NCI-H1417 (cell line): ENCODE measurements around the gene MDP1.

ENCODE experiments used
- DNase-seq, 3 experiments: peaks; one replicate each; lab custom pipeline; 2025; lab: John Stamatoyannopoulos, UW

MDP1 gene

DNA sequence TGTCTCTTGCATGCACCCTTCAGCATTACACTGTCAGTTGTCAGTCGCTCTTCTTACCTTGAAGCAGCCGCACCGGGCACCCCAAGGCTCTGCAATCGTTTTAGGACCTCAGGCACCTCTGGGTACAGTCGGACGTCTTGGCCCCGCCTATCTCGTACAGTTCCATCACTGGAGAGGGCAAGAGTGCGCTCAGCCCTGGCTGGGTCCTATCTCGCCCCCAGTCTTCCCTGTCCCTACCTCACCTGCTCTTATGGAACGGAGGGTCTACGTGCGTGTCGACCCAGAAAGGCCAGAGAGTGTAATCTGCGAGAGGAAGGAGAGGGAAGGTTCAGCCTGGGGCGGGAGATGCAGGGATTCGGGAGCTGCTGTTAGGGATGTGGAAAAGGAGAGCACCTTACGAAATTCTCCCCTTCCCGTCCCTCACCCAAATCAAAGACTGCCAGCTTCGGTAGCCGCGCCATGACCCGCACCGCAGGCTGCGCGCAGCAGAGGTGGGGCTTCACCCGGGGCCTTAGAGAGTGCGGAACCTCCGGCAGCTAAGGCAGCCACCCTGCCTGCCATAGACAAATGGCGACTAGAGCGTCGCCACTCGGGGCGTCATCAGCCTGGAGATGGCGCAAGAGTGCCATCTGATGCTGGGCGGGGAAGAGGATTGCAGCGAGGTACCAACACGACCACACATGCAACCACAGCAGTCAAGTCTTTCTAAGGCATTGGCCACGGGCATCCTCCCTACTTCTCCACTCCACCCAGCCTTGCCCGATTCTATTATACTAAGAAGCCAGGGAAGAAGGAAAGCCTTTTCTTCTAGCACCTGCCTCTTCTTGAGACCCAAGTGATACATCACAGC, at the start of gene MDP1:
Gene MDP1, minus strand, starts transcription at position 572 of the 850 bp plus-strand sequence. Its CDS starts 111 bp downstream, at position 461.
- DNase-seq: peak; percentile 89 to 94 (median 90)

DNA sequence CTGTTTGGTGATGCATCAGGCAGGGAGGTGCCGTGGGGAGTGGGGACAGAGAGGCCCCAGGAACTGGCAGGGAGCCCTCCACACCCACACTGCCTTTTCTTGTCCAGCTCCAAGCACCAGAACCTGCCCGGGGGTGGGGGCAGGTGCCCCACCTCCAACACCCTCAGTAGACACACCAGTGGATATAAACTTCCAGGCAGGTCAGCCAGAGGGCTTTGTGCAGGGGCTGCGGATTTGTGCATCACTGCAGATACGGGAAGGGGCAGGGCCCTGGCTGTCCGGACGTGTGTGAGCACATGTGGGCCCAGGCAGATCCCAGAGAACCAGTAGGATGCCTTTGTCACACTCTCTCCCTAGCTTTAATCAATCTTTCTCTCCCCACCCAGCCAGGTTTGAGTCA, 48.4 kb upstream of the MDP1 start:
- no peak for DNase-seq

DNA sequence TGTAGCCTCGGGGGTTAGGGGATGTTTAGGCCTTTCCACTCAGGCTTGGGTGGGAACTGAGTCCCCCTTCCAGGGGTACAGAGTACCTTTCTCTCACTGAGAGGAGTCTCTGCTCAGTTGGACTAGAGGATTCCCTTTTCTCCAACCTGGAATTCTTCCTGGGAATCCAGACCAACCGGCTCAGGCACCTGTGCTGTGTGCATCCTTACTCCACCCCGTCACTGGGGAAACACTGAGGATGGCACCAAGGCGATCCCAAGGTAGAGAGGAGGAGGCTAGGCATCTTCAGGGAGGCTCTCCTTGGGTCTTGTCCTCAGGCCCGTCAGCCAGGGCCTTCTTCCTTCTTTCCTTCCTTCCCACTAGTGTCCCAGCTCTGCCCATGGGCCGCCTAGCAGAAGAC, 48.0 kb upstream of the MDP1 start:
- no peak for DNase-seq

DNA sequence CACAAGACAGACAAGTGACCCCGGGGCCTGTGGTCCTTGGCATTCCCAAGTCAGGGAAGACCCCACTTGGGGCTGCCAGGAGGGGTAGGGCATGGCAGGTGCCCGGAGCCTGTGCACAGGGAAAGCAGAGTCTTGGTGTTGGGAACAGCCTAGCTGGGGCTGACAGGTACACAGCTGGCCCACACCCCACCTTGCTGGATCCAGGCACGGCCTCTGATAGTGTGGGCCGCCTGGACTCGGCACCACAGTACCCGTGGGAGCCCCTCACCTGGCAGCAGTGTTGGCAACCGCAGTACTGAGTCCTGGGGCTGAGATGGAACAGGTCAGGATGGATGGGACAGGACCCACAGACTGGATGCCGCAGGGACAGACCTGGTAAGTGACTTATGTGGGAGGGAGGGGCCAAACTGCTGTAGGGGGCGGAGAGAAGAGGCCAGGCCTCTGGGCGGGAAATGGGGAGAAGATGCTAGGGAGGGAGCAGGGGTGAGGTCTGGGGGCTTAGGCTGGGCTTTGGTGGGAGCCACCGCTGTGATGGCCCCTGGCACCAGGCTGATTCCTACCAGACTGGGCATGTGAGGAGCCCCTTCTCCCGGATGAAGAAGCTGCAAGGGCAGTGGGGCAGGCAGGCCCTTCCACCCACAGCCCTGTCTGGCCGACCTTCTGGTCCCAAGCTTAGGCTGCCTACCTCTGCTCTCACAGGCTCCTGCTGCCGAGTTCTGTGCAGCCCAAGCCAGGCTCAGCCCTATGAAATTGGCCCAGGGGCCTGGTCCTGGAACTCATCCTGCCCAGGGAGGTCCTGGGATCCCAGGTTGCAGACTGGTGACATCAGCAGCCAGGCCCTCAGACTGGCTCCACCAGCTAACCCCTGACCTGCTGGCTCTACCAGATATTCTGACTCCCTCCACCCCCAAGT, 47.2 kb upstream of the MDP1 start, which contains the start of gene TGM1:
Gene TGM1, minus strand, starts transcription at position 357 of the 913 bp plus-strand sequence. CDS start 825 bp downstream, outside the sequence.
- no peak for DNase-seq

DNA sequence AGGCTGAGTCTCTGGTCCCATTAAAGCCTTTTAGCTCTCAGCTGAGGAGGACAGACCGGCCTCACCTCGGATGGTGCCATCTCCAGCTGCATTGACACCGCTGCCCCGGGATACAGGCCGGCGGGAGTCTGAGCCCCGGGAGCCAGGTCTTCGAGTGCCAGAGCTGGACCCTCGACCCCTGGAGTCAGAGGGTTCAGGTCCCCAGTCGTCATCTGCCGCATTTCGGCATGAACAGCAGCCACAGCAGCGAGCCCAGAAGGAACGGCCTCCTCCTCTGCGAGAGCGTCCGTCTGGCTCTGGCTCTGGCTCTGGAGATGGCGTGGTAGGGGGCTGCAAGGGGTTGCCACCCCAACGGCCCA, 46.1 kb upstream of the MDP1 start:
- DNase-seq: no peak

DNA sequence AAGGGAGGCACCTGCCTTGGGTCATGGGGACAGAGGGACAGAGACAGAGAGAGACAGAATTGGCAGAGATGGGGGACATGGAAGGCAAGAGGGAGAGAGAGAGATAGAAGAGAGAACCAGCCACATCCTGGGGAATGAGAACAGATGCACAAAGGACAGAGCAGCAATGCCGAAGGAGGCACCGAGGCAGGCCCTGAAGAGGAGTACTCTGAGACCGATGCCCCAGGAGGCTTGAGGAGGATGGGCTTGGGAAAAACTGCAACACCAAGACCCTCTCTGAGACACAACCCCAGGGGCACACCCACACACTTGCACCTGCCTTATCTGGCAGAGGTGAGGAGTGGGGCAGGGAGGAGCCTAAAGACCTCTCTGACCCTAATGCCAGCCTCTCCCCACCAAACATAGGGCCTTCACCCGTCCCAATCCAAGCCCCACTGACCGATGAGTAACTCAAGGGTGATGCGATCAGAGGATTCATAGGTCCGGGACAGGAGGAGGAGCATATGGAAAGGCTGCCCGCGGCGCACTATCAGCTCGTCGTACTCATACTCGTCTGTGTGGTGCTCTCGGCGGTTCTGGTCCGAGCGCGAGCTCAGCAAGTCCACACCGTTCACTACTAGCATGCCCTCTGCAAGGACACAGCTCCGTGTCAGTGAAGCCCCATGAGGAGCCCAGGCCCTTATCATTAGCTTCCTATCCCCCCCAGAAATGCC, 45.5 kb upstream of the MDP1 start:
- DNase-seq: no peak

DNA sequence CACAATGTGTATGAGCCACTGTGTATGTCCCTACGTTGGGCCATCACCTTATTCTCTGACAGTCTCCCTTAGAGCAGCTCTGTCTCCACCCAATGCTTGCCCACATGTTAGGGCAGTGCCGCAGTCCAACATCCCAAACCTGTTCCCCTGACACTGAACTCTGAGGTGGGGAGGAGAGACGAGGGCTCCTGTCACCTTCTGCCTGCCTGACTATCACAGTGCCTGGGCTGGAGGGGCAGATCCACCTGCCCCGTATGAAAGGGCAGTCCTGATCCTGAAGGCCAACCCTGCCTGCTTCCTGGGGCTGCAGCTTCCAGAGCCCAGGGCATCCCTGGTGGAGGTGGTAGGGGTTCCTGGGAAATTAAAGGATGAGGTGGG, 44.9 kb upstream of the MDP1 start:
- no peak for DNase-seq

DNA sequence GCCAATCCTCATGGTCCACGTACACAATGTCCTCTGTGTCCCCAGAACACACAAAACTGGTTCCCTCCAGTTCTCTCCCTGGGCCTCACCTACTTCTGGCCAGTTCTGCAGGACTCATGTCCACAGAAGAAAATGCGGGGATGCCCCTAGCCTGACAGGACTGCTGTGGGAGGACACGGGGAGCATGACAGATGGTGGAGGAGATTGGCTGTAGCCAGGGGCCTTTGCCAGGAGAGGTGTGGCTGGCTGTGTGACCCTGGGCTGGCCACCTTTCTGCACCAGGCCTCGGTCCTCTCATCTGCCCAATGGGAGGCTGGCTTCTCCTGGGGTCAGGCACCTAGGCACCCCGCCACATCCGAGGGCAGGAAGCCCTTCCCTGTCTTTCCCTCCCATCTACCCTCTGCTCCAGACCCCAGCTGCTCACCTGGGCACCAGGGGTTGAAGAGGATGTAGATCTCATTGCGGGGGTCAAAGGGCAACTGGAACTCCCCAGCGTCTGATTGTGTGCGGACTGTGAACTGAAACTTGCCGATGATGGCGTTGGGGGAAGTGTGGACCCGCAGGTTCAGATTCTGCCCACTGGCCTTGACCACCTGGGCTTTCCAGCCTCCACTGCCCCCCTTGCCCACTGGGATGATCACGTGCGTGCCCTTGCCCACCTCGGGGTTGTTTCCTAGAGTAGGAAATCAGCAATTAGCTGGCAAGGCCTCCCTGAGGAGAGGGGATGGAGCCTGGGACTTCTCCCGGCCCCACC, 44.3 kb upstream of the MDP1 start:
- DNase-seq: no peak

DNA sequence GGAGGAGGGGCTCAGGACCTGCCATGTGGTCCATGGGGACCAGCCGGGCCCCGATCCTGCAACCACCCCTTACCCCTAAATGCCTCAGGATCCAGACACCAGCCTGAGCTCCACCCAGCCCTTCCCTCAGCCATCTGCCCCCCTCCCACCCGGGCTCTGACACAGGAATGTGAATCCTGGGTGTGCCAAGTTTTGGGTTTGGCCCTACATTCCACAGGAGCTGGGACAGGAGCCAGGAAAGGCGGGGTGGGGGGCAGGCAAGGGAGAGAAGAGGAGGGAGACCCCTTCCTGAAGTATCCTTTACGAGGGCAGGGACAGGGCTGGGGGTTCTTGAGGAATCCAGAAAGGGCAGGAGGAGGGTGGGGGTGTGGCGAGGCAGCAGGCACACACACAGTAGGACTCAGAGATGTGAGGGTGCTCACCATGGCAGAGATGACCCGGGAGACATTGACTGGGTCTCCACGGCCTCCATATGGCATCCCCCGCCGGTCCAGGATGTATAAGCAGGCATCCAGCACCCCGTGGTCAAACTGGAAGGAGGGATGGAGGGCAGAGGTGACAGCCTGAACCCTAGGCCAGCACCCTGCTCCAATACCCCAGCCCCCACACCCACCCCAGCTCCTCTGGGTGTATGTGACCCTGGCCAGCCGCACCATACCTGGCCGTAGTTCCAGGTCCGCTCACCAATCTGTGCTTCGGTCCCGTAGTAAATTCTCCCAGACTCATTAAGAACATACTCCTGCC, 43.6 kb upstream of the MDP1 start:
- no peak for DNase-seq

DNA sequence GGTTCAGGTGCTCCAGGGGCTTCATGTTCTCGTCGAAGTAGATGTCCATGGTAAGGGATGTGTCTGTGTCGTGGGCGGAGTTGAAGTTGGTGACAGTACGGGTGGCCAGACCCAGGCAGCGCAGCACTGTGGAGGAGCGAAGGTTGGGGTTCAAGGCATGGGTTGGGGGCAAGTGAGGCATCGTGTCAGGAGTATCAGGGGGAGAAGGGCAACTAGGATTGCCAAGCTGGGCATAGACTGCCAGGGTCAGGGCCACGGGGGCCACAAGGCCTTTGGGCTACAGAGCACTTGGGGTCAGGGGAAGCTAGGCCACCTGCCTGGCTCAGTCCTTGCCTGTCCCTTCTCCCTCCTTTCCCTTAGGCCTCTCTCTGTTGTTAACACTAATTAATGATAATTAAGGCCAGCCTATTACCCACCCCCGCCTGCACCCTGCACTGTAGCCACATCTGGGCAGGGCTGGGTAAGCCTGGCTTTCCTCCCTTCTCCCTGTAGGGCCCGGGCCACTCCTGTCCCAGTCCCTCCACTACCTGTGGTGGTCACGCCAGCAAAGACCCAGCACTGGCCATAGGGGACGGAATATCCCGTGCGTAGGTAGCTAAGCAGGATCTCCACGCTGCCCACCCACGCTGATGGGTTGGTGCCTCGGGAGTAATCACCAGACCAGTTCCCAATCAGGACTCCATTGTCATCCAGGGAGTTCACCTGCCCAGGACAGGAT, 42.8 kb upstream of the MDP1 start:
- DNase-seq: no peak

DNA sequence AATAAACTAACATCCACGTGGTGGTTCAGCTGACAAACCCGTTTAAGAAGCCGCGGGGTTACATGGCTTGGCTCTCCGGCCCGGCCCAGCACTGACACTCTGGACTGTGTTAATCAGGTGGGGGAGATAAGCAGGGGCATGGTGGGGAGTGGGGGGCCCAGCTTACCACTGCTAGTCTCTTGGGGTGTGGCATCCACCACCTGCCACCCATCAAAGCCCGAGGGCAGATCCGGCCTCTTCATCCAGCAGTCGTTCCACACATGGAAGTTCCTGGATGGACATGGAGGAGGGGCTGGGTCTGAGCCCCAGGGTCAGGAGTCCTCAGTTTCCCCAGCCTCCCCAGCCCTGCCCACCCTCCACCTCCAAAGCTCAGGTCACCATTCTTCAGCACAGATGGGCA, 42.3 kb upstream of the MDP1 start:
- no peak for DNase-seq

DNA sequence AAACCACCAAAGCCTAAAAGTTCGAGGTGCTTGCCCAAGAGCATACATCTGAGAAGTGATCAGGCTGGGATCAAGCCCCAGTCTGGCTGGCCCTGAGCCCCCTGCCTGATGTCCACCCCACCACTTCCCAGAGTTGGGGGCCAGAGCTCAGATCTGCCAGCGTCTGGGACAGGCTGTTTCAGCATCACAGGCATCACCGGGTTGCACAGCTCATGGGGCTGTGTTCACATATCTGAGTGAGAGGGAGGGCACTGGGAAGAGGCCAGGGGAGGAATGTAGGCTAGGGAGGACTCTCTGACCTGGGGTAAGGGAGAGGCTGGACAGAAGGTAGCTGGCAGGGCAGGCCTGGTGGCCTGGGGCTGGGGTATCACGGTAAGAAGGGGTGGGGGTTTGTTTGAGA, 41.1 kb upstream of the MDP1 start:
- DNase-seq: no peak

DNA sequence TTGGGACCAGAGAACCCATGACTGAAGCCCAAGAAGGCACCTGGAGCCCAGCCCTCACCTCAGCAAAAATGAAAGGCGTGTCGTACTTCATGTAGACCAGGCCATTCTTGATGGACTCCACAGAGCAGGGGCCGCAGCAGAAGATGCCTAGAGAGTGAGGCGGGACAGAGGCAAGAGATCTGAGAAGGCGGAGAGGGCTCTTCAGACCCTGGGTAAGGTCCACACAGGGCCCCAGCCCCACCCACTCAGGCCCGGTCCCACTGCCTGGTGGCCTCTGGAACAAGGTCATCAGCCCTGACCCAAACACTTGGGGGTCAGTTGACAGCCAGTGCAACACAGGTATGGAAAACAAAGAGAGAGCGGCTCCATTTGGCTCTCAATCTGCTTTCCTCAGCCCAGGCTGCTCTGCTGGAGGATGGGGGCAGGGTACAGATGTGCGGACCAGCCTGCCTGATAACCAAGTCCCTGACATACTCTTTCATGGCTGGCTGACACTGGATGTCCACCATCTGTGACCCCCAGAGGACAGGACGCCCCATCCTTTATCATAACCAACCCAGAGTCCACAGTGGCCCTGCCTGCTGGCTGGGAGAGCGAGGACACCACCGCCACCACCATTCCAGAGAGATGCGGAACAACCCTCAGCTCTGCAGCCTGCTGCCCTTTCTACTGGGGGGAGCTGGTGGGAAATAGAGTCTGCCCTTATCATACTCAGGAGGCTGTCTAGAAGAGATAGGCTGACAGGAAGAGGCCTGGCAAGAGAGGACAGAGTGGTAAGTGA, 40.3 kb upstream of the MDP1 start:
- DNase-seq: no peak

DNA sequence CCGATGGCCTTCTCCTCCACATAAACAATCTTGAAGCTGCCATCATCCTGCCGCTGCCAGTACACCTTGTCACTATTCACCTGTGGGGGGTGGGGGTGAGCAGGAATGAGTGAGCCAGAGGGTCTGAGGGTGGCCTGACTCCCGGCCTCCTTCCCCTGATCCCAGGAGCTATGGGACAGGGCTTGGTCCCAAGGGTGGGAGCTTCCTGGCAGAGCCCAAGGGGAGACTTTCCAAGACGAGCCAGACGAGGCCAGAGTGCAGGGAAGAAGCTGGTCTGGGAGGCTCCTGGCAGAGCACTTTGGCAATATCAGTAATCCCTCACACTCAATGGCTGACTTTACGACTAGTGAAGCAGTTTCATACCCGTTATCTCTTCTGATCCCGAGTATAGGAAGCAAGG, 39.6 kb upstream of the MDP1 start:
- DNase-seq: no peak

DNA sequence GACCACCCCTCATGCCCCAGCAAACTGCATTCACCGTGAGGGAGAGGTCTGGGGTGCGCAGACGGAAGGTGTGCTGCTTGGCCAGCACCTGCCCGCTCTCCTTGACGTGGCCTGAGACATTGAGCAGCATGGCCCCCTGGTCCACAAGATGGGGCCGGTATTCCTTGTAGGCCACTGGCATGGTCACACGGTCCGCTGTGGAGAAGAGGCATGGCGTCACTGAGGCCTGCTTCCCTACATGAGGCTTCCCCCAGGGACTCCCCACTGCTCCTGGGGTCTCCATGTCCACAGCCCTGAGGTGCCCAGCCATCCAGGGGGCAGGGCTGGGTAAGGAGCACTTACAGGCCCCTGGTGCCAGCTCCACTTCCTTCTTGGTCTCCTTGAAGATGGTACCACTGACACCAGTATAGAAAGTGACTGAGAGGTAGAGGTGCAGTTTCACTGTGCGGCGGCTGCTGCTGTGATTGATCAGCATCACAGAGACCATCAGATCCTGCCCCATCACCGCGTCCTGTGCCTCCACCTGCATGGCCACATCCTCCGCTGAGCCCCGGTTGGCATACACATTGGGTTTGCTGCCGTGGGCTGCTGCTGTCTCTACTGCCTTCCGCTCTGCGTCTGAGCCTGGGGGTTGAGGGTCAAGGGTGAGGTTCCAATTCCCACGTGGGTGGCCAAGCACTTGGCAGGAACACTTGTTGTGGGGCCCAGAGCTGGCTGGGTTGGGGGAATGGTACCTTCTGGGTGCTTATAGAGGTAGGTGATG, 38.9 kb upstream of the MDP1 start:
- no peak for DNase-seq

DNA sequence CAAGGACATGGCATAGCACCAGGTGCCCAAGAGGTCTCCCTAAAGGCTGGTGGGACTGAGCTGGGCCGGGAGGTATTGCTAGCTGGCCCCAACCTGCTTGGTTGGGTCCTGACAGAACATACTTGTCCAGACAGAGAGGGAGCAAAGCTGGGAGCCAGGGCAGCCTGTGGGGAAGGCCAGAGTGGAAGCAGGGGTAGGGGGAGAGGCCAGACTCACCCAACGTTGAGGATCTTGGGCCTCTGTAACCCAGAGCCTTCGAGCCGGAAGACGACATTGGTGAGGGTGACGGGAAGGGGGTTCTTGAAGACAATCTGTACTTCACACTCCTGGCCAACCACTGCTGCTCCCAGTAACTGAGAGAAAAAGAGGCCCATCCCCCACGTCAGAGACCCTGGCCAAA, 38.1 kb upstream of the MDP1 start:
- no peak for DNase-seq

DNA sequence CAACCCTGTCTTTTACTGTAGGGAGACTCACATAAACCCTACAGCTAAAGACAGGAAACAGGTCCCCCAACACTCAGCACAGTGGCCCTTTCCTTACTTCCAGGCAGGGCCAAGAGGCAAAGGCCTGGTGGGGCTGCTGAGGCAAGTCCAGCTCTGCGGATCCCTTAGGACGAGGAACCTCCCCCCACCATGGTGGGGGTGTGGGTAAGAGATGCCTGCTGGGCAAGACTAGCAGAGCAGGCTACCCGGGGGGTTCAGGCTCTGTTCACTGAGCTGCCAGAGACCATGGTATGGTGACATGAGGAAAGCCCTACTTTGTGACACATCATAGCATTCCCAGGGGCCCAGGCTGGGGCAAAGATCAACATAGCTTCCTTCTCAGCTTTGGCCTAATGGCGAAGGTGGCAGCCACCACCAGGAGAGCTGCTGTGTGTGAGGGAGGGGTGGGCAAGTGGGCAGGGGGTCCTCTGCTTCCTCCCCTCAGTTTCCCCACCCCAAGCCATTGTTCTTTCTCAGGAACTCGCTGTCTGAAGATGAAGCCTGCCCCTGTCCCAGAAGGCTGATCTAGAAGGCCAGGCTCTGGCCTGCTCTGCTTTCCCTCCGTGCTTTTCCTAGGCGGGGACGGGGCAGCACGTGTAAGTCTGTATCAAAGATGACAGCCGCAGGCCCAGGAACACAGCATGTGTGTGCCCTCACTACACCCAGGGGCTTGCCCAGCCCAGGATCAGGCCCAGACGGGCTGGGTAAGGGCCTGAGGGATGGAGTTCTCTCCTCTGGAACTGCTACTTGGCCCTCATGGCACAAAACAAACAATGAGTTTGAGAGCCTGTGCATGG, 36.6 kb upstream of the MDP1 start:
- no peak for DNase-seq

DNA sequence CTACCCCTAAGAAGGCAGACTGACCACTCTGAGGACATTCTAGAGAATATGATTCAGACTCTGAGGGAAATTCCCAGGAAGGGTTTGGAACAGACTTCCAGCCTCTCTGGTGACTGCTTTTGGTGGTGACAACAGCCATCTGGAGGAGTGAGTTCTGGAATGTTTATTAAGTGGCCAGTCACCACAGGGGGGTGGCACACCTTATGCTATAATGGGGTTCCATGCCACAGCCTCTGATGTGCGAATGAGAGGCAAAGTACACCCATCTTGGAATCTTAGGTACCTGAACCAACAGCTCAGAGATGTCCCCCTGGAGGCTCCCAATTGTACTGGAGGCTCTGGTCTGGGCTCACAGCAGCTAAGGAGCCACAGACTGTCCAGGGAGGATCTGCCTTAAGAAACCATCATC, 36.0 kb upstream of the MDP1 start:
- DNase-seq: no peak
